BLaER1 treated with 17β-estradiol and CSF1 and Interleukin-3, amounts not matched to agents 10 nM and 100 nM (cell line): Measurements from ENCODE around the gene TAOK2.
A peak's percentile ranks its signal among the peaks of the same experiment; 100 is the strongest.

Experiments used
- H3K27ac ChIP-seq, 11 experiments: shearing (Covaris generic); formaldehyde crosslinking; 2 replicates each; pipeline ENCODE4 v1.8.1; 2022
- H3K27me3 ChIP-seq, 11 experiments: shearing (Covaris generic); formaldehyde crosslinking; 2 replicates each; pipeline ENCODE4 v1.8.1; 2022
- H3K36me3 ChIP-seq, 11 experiments: shearing (Covaris generic); formaldehyde crosslinking; 2 replicates each; pipeline ENCODE4 v1.8.1; 2022
- H3K4me1 ChIP-seq, 10 experiments: shearing (Covaris generic); formaldehyde crosslinking; 2 replicates each; pipeline ENCODE4 v1.8.1; 2022
- H3K4me2 ChIP-seq, 11 experiments: shearing (Covaris generic); formaldehyde crosslinking; 2 replicates each; pipeline ENCODE4 v1.8.1; 2022
- H3K4me3 ChIP-seq, 10 experiments: shearing (Covaris generic); formaldehyde crosslinking; 2 replicates each; pipeline ENCODE4 v1.8.1; 2022
- H3K9ac ChIP-seq, 11 experiments: shearing (Covaris generic); formaldehyde crosslinking; 2 replicates each; pipeline ENCODE4 v1.8.1; 2022
- H3K9me3 ChIP-seq, 11 experiments: shearing (Covaris generic); formaldehyde crosslinking; replicated peaks in 1 of 11; 2 replicates each; pipeline ENCODE4 v1.8.1; 2022
- H4K20me1 ChIP-seq, 11 experiments: shearing (Covaris generic); formaldehyde crosslinking; 2 replicates each; pipeline ENCODE4 v1.8.1; 2022
- Cebpa-rat ChIP-seq, 11 experiments: shearing (Covaris generic); IDR thresholded peaks; 2 replicates each; pipeline ENCODE4 v1.8.1; 2022

TAOK2 gene

GRCh38 chr16:29983420-29984136 is 9.9 kb downstream of the TAOK2 start:
- TF ChIP-seq Cebpa-rat (IDR thresholded peaks at IDR 0.05), result no peak
- peak overlapping the region in 4 of 11 experiments; percentile 11 to 51 (median 20); a peak in 3 of 22 replicates for H3K9ac ChIP-seq
- H4K20me1 ChIP-seq, result peaks cover 0 to 91% (median 15%) of the 10 kb centered on the region in 11 experiments; a peak in 17 of 22 replicates
- H3K4me3 ChIP-seq, result no peak overlapping the region
- peaks cover 100% of the 10 kb centered on the region in 11 experiments for H3K36me3 ChIP-seq
- H3K9me3 ChIP-seq, result no peaks in the 10 kb centered on the region
- H3K4me2 ChIP-seq, result no peak overlapping the region
- peaks cover 0 to 3% (median under 1%) of the 10 kb centered on the region in 10 experiments; a peak in 5 of 20 replicates for H3K4me1 ChIP-seq
- 0 out of 22 replicates have a peak overlapping the region, but pooled peaks of 1 of the 11 experiments have one; percentile 7 for H3K27ac ChIP-seq
- no peaks in the 10 kb centered on the region for H3K27me3 ChIP-seq

GRCh38 chr16:29984137-29984763 is 10.6 kb downstream of the TAOK2 start:
- peak overlapping the region in 4 of 11 experiments; percentile 19 to 51 (median 32); a peak in 4 of 22 replicates for H3K9ac ChIP-seq

GRCh38 chr16:29984764-29985147 is 11.1 kb downstream of the TAOK2 start:
- H3K27me3 ChIP-seq, result no peaks in the 10 kb centered on the region
- peaks cover 100% of the 10 kb centered on the region in 11 experiments for H3K36me3 ChIP-seq
- H3K27ac ChIP-seq, result no peak overlapping the region
- no peaks in the 10 kb centered on the region for H3K9me3 ChIP-seq
- H4K20me1 ChIP-seq, result peaks cover 0 to 90% (median 10%) of the 10 kb centered on the region in 11 experiments; a peak in 11 of 22 replicates
- H3K4me3 ChIP-seq, result no peak overlapping the region
- no peak overlapping the region for H3K4me2 ChIP-seq
- H3K4me1 ChIP-seq, result no peaks in the 10 kb centered on the region
- no peak for TF ChIP-seq Cebpa-rat (IDR thresholded peaks at IDR 0.05)
- peak overlapping the region in 1 of 11 experiments; percentile 41; a peak in 1 of 22 replicates for H3K9ac ChIP-seq

More at GRCh38 chr16:29984137-29984763, 10.6 kb downstream of the TAOK2 start:
- no peak for TF ChIP-seq Cebpa-rat (IDR thresholded peaks at IDR 0.05)
- peaks cover 0 to 90% (median 8%) of the 10 kb centered on the region in 11 experiments; a peak in 12 of 22 replicates for H4K20me1 ChIP-seq
- H3K4me2 ChIP-seq, result no peak overlapping the region
- H3K4me3 ChIP-seq, result no peak overlapping the region
- no peaks in the 10 kb centered on the region for H3K4me1 ChIP-seq
- 0 out of 22 replicates have a peak overlapping the region, but pooled peaks of 1 of the 11 experiments have one; percentile 7 for H3K27ac ChIP-seq
- H3K9me3 ChIP-seq, result no peaks in the 10 kb centered on the region
- H3K36me3 ChIP-seq, result peaks cover 100% of the 10 kb centered on the region in 11 experiments
- H3K27me3 ChIP-seq, result no peaks in the 10 kb centered on the region

GRCh38 chr16:29985271-29985811 is 11.7 kb downstream of the TAOK2 start:
- Histone ChIP-seq H4K20me1 (peaks cover 0 to 86% (median 8%) of the 10 kb centered on the region in 11 experiments; a peak in 11 of 22 replicates), H3K9me3 (no peaks in the 10 kb centered on the region), H3K36me3 (peaks cover 100% of the 10 kb centered on the region in 11 experiments), H3K4me2 (no peak overlapping the region), H3K27me3 (no peaks in the 10 kb centered on the region), H3K4me3 (no peak overlapping the region), H3K4me1 (no peaks in the 10 kb centered on the region), H3K9ac (no peak overlapping the region; a peak in 2 of 22 replicates), H3K27ac (no peak overlapping the region)
- no peak for TF ChIP-seq Cebpa-rat (IDR thresholded peaks at IDR 0.05)

- peaks cover 0 to 89% (median 8%) of the 10 kb centered on the region in 11 experiments; a peak in 11 of 22 replicates for H4K20me1 ChIP-seq
- no peaks in the 10 kb centered on the region for H3K27me3 ChIP-seq
- peak overlapping the region in 2 of 11 experiments; percentile 15 to 37; a peak in 1 of 22 replicates for H3K9ac ChIP-seq
- no peaks in the 10 kb centered on the region for H3K9me3 ChIP-seq
- no peak overlapping the region for H3K27ac ChIP-seq
- peaks cover 98 to 100% (median 100%) of the 10 kb centered on the region in 11 experiments for H3K36me3 ChIP-seq
- no peak for TF ChIP-seq Cebpa-rat (IDR thresholded peaks at IDR 0.05)
- no peak overlapping the region for H3K4me3 ChIP-seq
- no peaks in the 10 kb centered on the region for H3K4me1 ChIP-seq
- no peak overlapping the region for H3K4me2 ChIP-seq
Observed at GRCh38 chr16:29986231-29986630, 12.6 kb downstream of the TAOK2 start.

GRCh38 chr16:29986931-29987330 is 13.3 kb downstream of the TAOK2 start:
- Histone ChIP-seq H4K20me1 (peaks cover 0 to 92% (median 8%) of the 10 kb centered on the region in 11 experiments; a peak in 12 of 22 replicates), H3K4me3 (no peak overlapping the region), H3K4me1 (no peaks in the 10 kb centered on the region), H3K27me3 (no peaks in the 10 kb centered on the region), H3K9ac (no peak overlapping the region), H3K9me3 (no peaks in the 10 kb centered on the region), H3K27ac (no peak overlapping the region), H3K36me3 (peaks cover 98 to 100% (median 100%) of the 10 kb centered on the region in 11 experiments), H3K4me2 (no peak overlapping the region)
- no peak for TF ChIP-seq Cebpa-rat (IDR thresholded peaks at IDR 0.05)

- no peak overlapping the region for H3K27ac ChIP-seq
- no peak for TF ChIP-seq Cebpa-rat (IDR thresholded peaks at IDR 0.05)
- peaks cover 0 to 90% (median 10%) of the 10 kb centered on the region in 11 experiments; a peak in 12 of 22 replicates for H4K20me1 ChIP-seq
- H3K4me3 ChIP-seq, result no peak overlapping the region
- H3K4me2 ChIP-seq, result no peak overlapping the region
- peak overlapping the region in 2 of 11 experiments; percentile 6 to 29; a peak in 2 of 22 replicates for H3K9ac ChIP-seq
- H3K4me1 ChIP-seq, result peaks cover 0 to 6% (median under 1%) of the 10 kb centered on the region in 10 experiments; a peak in 10 of 20 replicates
- no peaks in the 10 kb centered on the region for H3K9me3 ChIP-seq
- peaks cover 98 to 100% (median 100%) of the 10 kb centered on the region in 11 experiments for H3K36me3 ChIP-seq
- no peaks in the 10 kb centered on the region for H3K27me3 ChIP-seq
Observed at GRCh38 chr16:29987371-29988085, 13.9 kb downstream of the TAOK2 start.

GRCh38 chr16:29988346-29989075 is 14.8 kb downstream of the TAOK2 start:
- H3K36me3 ChIP-seq, result peaks cover 98 to 100% (median 100%) of the 10 kb centered on the region in 11 experiments
- peaks cover 5 to 16% (median 10%) of the 10 kb centered on the region in 10 experiments for H3K4me1 ChIP-seq
- TF ChIP-seq Cebpa-rat (IDR thresholded peaks at IDR 0.05), result no peak
- no peak overlapping the region for H3K27ac ChIP-seq
- no peak overlapping the region for H3K4me3 ChIP-seq
- peaks cover 0 to 90% (median 13%) of the 10 kb centered on the region in 11 experiments; a peak in 13 of 22 replicates for H4K20me1 ChIP-seq
- peak overlapping the region in 4 of 11 experiments; percentile 1 to 19 (median 8); a peak in 2 of 22 replicates for H3K9ac ChIP-seq
- no peak overlapping the region for H3K4me2 ChIP-seq
- H3K9me3 ChIP-seq, result no peaks in the 10 kb centered on the region
- no peaks in the 10 kb centered on the region for H3K27me3 ChIP-seq
